ENCODE measurements around the gene E2F8. TPM values are rescaled to one million over a fixed set of nuclear protein-coding genes. Genes with fewer than 3 reads are reported as not detected.

Gene E2F8
- total RNA-seq, 2 donors from 2014 or later = 1.7 to 2.2 TPM

DNA sequence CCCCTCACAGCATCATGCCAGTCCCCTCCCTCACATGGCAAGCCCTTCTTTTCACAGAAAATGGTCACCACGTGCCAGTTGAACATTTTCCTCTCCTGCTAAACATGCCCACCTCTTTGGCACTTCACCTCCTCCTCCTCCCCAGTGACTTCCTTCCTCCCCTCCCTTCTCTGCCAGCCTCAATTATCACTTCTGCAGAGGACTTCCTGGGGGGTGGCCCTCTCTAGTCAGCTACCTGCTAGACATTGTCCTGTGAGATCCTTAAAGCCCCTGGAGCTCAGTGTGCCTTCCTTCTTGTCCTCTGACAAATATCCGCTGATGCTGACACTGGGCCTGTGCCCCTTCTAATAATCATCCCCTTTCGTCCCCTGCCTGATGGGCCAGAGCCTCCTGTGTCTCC, 43.2 kb upstream of the E2F8 start:
- DNase-seq (ENCODE audit: low spot score) = no peak
- no peaks in the 10 kb centered on the region for H3K4me1 ChIP-seq
- TF ChIP-seq, protein P1, sequence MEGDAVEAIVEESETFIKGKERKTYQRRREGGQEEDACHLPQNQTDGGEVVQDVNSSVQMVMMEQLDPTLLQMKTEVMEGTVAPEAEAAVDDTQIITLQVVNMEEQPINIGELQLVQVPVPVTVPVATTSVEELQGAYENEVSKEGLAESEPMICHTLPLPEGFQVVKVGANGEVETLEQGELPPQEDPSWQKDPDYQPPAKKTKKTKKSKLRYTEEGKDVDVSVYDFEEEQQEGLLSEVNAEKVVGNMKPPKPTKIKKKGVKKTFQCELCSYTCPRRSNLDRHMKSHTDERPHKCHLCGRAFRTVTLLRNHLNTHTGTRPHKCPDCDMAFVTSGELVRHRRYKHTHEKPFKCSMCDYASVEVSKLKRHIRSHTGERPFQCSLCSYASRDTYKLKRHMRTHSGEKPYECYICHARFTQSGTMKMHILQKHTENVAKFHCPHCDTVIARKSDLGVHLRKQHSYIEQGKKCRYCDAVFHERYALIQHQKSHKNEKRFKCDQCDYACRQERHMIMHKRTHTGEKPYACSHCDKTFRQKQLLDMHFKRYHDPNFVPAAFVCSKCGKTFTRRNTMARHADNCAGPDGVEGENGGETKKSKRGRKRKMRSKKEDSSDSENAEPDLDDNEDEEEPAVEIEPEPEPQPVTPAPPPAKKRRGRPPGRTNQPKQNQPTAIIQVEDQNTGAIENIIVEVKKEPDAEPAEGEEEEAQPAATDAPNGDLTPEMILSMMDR (IDR thresholded peaks at IDR 0.05) = no peak
- no peak overlapping the region for H3K4me3 ChIP-seq
- H3K27ac ChIP-seq = no peak overlapping the region
- H3K9me3 ChIP-seq = no peaks in the 10 kb centered on the region
- H3K27me3 ChIP-seq = no peaks in the 10 kb centered on the region
- H3K36me3 ChIP-seq = no peaks in the 10 kb centered on the region

DNA sequence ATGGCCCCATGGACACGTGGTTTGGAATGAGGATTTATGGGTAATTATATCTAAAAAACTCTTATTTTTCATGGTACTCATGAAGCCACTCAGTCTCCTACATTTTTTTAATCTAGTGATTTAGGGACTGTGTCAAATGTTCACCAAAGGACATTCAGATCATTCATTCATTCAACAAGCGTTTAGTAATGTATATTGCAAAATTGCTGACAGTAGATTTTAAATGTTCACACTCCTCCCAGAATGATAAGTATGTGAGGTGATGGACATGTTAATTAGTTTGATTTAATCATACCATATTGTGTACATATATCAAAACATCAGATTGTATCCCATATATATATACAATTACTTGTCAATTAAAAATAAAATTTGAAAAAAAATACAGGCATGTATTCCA, 40.8 kb upstream of the E2F8 start:
- H3K27ac ChIP-seq = no peak overlapping the region
- no peak for DNase-seq (ENCODE audit: low spot score)
- H3K9me3 ChIP-seq = no peaks in the 10 kb centered on the region
- H3K36me3 ChIP-seq = no peaks in the 10 kb centered on the region
- TF ChIP-seq, protein P1 (IDR thresholded peaks at IDR 0.05) = no peak
- H3K27me3 ChIP-seq = no peaks in the 10 kb centered on the region
- no peaks in the 10 kb centered on the region for H3K4me1 ChIP-seq
- H3K4me3 ChIP-seq = no peak overlapping the region

GRCh38 chr11:19281041-19281440, 40.3 kb upstream of the E2F8 start:
- DNase-seq (ENCODE audit: low spot score) = no peak
- Histone ChIP-seq H3K36me3 (no peaks in the 10 kb centered on the region), H3K4me3 (no peak overlapping the region), H3K9me3 (no peaks in the 10 kb centered on the region), H3K4me1 (no peaks in the 10 kb centered on the region), H3K27ac (no peak overlapping the region), H3K27me3 (no peaks in the 10 kb centered on the region)
- TF ChIP-seq, protein P1 (IDR thresholded peaks at IDR 0.05) = no peak

DNA sequence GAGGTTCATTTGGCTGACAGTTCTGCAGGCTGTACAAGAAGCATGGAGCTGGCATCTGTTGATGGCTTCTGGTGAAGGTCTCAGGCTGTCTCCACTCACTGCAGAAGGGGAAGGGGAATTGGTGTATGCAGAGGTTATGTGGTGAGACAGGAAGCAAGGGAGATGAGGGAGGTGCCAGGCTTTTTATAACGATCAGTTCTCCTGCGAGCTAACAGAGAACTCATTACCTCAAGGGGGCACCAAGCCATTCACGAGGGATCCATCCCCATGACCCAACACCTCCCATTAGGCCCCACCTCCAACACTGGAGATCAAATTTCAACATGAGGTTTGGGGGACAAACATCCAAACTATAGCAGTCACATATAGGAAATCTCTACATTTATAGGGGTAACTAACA, 38.7 kb upstream of the E2F8 start:
- no peaks in the 10 kb centered on the region for H3K36me3 ChIP-seq
- no peaks in the 10 kb centered on the region for H3K27me3 ChIP-seq
- TF ChIP-seq, protein P1 (IDR thresholded peaks at IDR 0.05) = no peak
- no peaks in the 10 kb centered on the region for H3K9me3 ChIP-seq
- H3K4me1 ChIP-seq = no peaks in the 10 kb centered on the region
- H3K27ac ChIP-seq = no peak overlapping the region
- H3K4me3 ChIP-seq = no peak overlapping the region
- DNase-seq (ENCODE audit: low spot score) = no peak

DNA sequence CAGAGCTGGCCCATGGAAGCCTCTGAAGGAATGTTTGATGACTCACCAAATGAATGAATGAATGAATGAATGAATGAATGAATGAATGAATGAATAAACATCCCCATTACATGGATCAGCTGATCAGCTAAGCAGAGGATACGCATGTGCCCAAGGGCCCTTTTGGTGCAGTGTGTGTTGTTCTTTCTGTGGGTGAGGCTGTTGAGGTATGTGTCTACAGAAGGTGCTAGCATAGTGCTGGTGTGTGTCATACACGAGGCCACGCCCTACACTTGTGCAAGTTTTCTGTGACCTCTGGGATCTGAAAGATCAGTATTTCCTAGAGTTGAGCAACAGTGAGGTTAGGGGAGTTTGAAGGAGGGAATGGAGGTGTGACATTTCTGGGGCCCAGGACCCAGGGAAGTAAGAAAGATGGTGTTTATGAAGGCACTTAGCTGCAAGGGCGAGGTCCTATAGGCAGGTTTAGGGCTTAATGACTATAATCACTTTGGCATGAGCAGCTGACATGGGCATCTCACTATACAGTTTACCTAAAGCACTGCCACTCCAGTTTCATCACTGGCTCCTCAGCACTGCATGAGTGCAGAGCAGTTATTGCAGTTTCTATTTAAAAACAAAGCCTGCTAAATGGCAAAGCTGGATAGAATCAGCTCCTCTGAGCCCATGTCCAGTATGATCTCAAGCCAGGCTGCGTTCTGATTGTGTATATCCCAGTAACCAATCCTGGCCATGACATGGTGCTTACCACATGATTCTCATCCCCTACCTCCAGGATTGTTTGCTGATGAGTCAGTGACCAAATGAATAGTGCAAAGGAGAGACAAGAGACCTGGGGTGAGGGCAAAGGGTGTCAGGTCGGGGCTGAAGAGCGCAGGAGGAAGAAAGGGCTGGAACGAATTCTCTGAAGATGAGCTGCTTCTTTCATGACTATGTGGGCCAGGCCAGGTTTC, 36.4 kb upstream of the E2F8 start:
- Histone ChIP-seq H3K36me3 (no peaks in the 10 kb centered on the region), H3K27me3 (no peaks in the 10 kb centered on the region), H3K4me1 (no peaks in the 10 kb centered on the region), H3K9me3 (no peaks in the 10 kb centered on the region), H3K27ac (no peak overlapping the region), H3K4me3 (no peak overlapping the region)
- DNase-seq (ENCODE audit: low spot score) = no peak
- TF ChIP-seq, protein P1 (IDR thresholded peaks at IDR 0.05) = no peak
